Measurements from ENCODE around the gene TOMM7.

Gene TOMM7

GRCh38 chr7:22771194-22771871, 51.3 kb downstream of the TOMM7 start:
- H3K4me1 ChIP-seq (ENCODE audit: control insufficient read depth, insufficient read depth, low read length): no peaks in the 10 kb centered on the region
- H3K4me3 ChIP-seq (ENCODE audit: insufficient read depth, low read depth, low read length): no peak overlapping the region
- no peak overlapping the region for H3K27ac ChIP-seq (ENCODE audit: insufficient read depth, low read depth, low read length, poor library complexity, severe bottlenecking)
- H3K9me3 ChIP-seq (ENCODE audit: control insufficient read depth, low read length): no peaks in the 10 kb centered on the region
- 80% methylated on average over 1 of the region's 1 CpG; no CpG with 5 or more reads in 1 of the 2 experiments for WGBS, 2 experiments
- H3K27me3 ChIP-seq (ENCODE audit: control insufficient read depth, insufficient read depth, low read length, poor library complexity, severe bottlenecking): no peaks in the 10 kb centered on the region
- no peaks in the 10 kb centered on the region for H3K36me3 ChIP-seq (ENCODE audit: control insufficient read depth, insufficient read depth, low read length)

- no peaks in the 10 kb centered on the region for H3K36me3 ChIP-seq (ENCODE audit: control insufficient read depth, insufficient read depth, low read length)
- H3K27me3 ChIP-seq (ENCODE audit: control insufficient read depth, insufficient read depth, low read length, poor library complexity, severe bottlenecking): no peaks in the 10 kb centered on the region
- no peak overlapping the region for H3K27ac ChIP-seq (ENCODE audit: insufficient read depth, low read depth, low read length, poor library complexity, severe bottlenecking)
- no peaks in the 10 kb centered on the region for H3K4me1 ChIP-seq (ENCODE audit: control insufficient read depth, insufficient read depth, low read length)
- 84 to 86% methylated on average over 4 of the region's 4 CpGs for WGBS, 2 experiments
- no peaks in the 10 kb centered on the region for H3K9me3 ChIP-seq (ENCODE audit: control insufficient read depth, low read length)
- no peak overlapping the region for H3K4me3 ChIP-seq (ENCODE audit: insufficient read depth, low read depth, low read length)
These were observed 57.0 kb downstream of the TOMM7 start for GRCh38 chr7:22765609-22766008.
